ENCODE results near the gene GALNT1.

DNA sequence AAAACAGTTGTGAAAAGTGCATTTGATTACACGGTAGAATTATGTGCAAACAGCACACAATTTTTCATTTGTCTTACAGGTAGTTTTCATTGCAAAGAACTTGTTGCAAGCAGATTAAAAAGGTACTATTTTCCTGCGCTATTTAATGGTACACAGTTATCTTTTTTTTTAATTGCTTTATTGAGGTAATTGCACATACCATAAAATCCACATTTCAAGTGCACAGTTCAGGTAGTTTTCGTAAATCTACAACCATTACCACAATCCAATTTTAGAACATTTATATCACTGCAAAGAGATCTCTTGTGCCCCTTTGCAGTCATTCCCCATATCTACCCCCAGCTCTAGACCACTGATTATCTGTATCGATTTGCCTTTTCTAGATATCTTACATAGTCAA, 2.6 kb upstream of the GALNT1 start:
- TF ChIP-seq, protein P1, sequence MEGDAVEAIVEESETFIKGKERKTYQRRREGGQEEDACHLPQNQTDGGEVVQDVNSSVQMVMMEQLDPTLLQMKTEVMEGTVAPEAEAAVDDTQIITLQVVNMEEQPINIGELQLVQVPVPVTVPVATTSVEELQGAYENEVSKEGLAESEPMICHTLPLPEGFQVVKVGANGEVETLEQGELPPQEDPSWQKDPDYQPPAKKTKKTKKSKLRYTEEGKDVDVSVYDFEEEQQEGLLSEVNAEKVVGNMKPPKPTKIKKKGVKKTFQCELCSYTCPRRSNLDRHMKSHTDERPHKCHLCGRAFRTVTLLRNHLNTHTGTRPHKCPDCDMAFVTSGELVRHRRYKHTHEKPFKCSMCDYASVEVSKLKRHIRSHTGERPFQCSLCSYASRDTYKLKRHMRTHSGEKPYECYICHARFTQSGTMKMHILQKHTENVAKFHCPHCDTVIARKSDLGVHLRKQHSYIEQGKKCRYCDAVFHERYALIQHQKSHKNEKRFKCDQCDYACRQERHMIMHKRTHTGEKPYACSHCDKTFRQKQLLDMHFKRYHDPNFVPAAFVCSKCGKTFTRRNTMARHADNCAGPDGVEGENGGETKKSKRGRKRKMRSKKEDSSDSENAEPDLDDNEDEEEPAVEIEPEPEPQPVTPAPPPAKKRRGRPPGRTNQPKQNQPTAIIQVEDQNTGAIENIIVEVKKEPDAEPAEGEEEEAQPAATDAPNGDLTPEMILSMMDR (IDR thresholded peaks at IDR 0.05) = no peak
- TF ChIP-seq POLR2AphosphoS5 (IDR thresholded peaks at IDR 0.05) (no peak), POLR2A (IDR thresholded peaks at IDR 0.05) (no peak)

Measured in prostate gland (tissue), 2 donors.